ENCODE data around the gene LYRM1. TPM values are rescaled to one million over a fixed set of nuclear protein-coding genes. Genes with fewer than 3 reads are reported as not detected.

The LYRM1 gene
- total and polyA plus RNA-seq, 2 of the 8 experiments (the other 6 are each of a cell fraction or from before 2014, with no cell fraction given) = 11.6 to 13.4 TPM

GRCh38 chr16:20886320-20886719 is 14.3 kb upstream of the LYRM1 start:
- Histone ChIP-seq H3K23me2 (ENCODE audit: low read depth, low read length) (no peaks in the 10 kb centered on the region), H3K9me3 (ENCODE audit: insufficient read depth in 2 of 2, low read depth in 1 of 2, low read length in 1 of 2) (no peaks in the 10 kb centered on the region), H3K79me2 (ENCODE audit: control insufficient read depth in 1 of 2, insufficient read depth in 2 of 2, low read length in 2 of 2) (peaks cover 2 to 70% of the 10 kb centered on the region in 2 experiments; a peak in 2 of 4 replicates), H3K4me3 (ENCODE audit: extremely low read depth in 1 of 4, insufficient read depth in 2 of 4, low read depth in 3 of 4, low read length in 4 of 4) (no peak overlapping the region), H3K79me1 (ENCODE audit: low read depth, low read length) (peaks cover 5% of the 10 kb centered on the region; the same call in 1 of the 2 replicates), H3K27ac (ENCODE audit: low read depth, low read length) (no peak overlapping the region), H2AFZ (ENCODE audit: low read length) (no peak overlapping the region), H3K14ac (ENCODE audit: insufficient read length) (no peak overlapping the region), H2AK5ac (ENCODE audit: low read depth, low read length) (no peak overlapping the region), H4K20me1 (replicated peaks in 1 of 2; ENCODE audit: control insufficient read depth in 1 of 2, insufficient read depth in 2 of 2, low read length in 2 of 2) (no peaks in the 10 kb centered on the region), H4K8ac (ENCODE audit: extremely low read depth, insufficient read depth, low read length) (no peak overlapping the region), H3K4me1 (replicated peaks in 1 of 4; ENCODE audit: control insufficient read depth in 3 of 4, insufficient read depth in 4 of 4, low read length in 3 of 4) (peaks cover 0 to 12% (median 6%) of the 10 kb centered on the region in 4 experiments; a peak in 4 of 7 replicates), H2BK20ac (ENCODE audit: low read length) (no peak overlapping the region), H3K23ac (ENCODE audit: insufficient read length) (no peak overlapping the region), H2BK15ac (ENCODE audit: low read length) (no peak overlapping the region), H3K9ac (replicated peaks in 1 of 4; ENCODE audit: extremely low read depth in 1 of 4, low read depth in 3 of 4, low read length in 3 of 4) (no peak overlapping the region), H3K36me3 (ENCODE audit: control insufficient read depth in 2 of 4, insufficient read depth in 4 of 4, low read length in 3 of 4) (no peaks in the 10 kb centered on the region), H2BK5ac (ENCODE audit: low read depth, low read length) (no peak overlapping the region), H3K18ac (ENCODE audit: extremely low read depth, low read length) (no peak overlapping the region), H2BK12ac (ENCODE audit: low read depth, low read length) (no peak overlapping the region), H3K56ac (replicated peaks; ENCODE audit: insufficient read length, low read depth, low read length) (no peak overlapping the region), H3K4me2 (ENCODE audit: insufficient read depth in 1 of 2, low read depth in 2 of 2, low read length in 2 of 2) (no peak overlapping the region), H3K4ac (replicated peaks; ENCODE audit: insufficient read length, low read depth, low read length) (no peak overlapping the region), H3K27me3 (replicated peaks in 1 of 4; ENCODE audit: control insufficient read depth in 3 of 4, extremely low read depth in 1 of 4, insufficient read depth in 3 of 4, low read length in 3 of 4) (no peaks in the 10 kb centered on the region), H2BK120ac (replicated peaks; ENCODE audit: low read depth, low read length) (no peak overlapping the region), H4K91ac (replicated peaks; ENCODE audit: insufficient read length, low read length) (no peak overlapping the region), H4K5ac (ENCODE audit: insufficient read length, low read depth, low read length) (no peak overlapping the region)
- WGBS, 2 experiments (ENCODE audit: extremely low coverage in 1 of 2, insufficient coverage in 1 of 2, insufficient read length in 1 of 2, insufficient replicate concordance in 2 of 2, low coverage in 1 of 2, low lambda C conversion rate in 2 of 2, missing lambda C conversion rate in 1 of 2) = 0% methylated on average over 1 of the region's 1 CpG; no CpG with 5 or more reads in 1 of the 2 experiments
- CTCF ChIA-PET (ENCODE audit: partially characterized antibody) = interaction anchor here (0.6 to 1.2 kb wide), 2 partner anchors 36 to 230 kb away, joined by 3 read pairs; no protein-coding TSS in a partner anchor
- DNase-seq (ENCODE audit: low read depth in 1 of 2, low spot score in 2 of 2) (no peak), FAIRE-seq (no peak)
- POLR2A ChIA-PET (ENCODE audit: partially characterized antibody) = no interaction called here
- TF ChIP-seq KDM1A (IDR thresholded peaks at IDR 0.05; ENCODE audit: borderline replicate concordance, low read length) = no peak
- no peak for TF ChIP-seq USF2 (IDR thresholded peaks at IDR 0.05; ENCODE audit: low read length)
- TF ChIP-seq ATF2 (IDR thresholded peaks at IDR 0.05; ENCODE audit: low read length) = no peak
- no peak for TF ChIP-seq SP2 (IDR thresholded peaks at IDR 0.05; ENCODE audit: low read length)
- TF ChIP-seq RNF2 (IDR thresholded peaks at IDR 0.05; ENCODE audit: borderline replicate concordance, low read depth, low read length, missing control alignments, poor library complexity, severe bottlenecking) = no peak
- TF ChIP-seq TEAD4 (IDR thresholded peaks at IDR 0.05; ENCODE audit: low read depth, low read length) = no peak
- TF ChIP-seq JUN (IDR thresholded peaks at IDR 0.05; ENCODE audit: low read depth, low read length) = no peak
- TF ChIP-seq MAFK (IDR thresholded peaks at IDR 0.05; ENCODE audit: low read depth, low read length) = no peak
- no peak for TF ChIP-seq CHD2 (IDR thresholded peaks at IDR 0.05; ENCODE audit: low read length)
- no peak for TF ChIP-seq MAX (IDR thresholded peaks at IDR 0.05)
- no peak for TF ChIP-seq KDM4A (IDR thresholded peaks at IDR 0.05; ENCODE audit: low read depth, low read length, severe bottlenecking)
